ENCODE data around the gene NEDD4.

DNA sequence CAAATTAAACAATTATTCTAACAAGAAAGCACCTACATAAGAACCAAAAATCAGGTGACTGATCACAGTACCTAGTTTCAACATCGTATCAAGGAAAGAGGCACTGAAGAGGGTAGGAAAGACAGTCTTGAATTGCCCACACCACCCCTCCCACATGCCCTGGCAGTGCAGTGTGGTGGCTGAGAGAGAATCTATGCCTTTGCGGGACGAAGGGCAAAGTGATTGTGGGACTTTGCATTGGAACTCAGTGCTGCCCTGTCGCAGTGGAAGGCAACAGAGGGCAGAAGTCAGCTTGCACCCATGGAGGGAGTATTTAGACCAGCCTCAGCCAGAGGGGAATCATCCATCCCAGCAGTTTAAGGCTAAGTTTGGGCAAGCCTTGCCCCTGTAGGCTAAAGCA, 24.5 kb downstream of the NEDD4 start:
- TF ChIP-seq, protein P1, sequence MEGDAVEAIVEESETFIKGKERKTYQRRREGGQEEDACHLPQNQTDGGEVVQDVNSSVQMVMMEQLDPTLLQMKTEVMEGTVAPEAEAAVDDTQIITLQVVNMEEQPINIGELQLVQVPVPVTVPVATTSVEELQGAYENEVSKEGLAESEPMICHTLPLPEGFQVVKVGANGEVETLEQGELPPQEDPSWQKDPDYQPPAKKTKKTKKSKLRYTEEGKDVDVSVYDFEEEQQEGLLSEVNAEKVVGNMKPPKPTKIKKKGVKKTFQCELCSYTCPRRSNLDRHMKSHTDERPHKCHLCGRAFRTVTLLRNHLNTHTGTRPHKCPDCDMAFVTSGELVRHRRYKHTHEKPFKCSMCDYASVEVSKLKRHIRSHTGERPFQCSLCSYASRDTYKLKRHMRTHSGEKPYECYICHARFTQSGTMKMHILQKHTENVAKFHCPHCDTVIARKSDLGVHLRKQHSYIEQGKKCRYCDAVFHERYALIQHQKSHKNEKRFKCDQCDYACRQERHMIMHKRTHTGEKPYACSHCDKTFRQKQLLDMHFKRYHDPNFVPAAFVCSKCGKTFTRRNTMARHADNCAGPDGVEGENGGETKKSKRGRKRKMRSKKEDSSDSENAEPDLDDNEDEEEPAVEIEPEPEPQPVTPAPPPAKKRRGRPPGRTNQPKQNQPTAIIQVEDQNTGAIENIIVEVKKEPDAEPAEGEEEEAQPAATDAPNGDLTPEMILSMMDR (IDR thresholded peaks at IDR 0.05), result no peak
- no peak for TF ChIP-seq POLR2A (IDR thresholded peaks at IDR 0.05)

Data from testis (tissue), 2 donors.